Cardiac fibroblast (primary cell): ENCODE measurements around the gene TBXAS1.

Experiments
- DNase-seq, 2 donors: peaks; one replicate each; pipeline versions ENCODE4 v3.0.0 to v3.0.0-alpha.2; 2010; ENCODE audit warnings: low read depth in 2 of 2
- H3K4me3 ChIP-seq, 2 donors: replicated peaks in 1 of 2; 1 replicate in 1 of 2; 2 replicates in 1 of 2; pipeline ENCODE4 v1.5.1; 2011; ENCODE audit warnings: low read depth in 2 of 2, low read length in 2 of 2, mild to moderate bottlenecking in 2 of 2, moderate library complexity in 1 of 2
- CTCF ChIP-seq: IDR thresholded peaks from one replicate; pipeline ENCODE4 v1.5.1; 2011; ENCODE audit warnings: low read depth, mild to moderate bottlenecking, low read length, inconsistent platforms

Gene TBXAS1

GRCh38 chr7:140006600-140006999 is 177.5 kb downstream of the TBXAS1 start:
- TF ChIP-seq CTCF, result no peak
- H3K4me3 ChIP-seq, result no peak overlapping the region
- DNase-seq, result no peak

- no peak for TF ChIP-seq CTCF
- H3K4me3 ChIP-seq, result no peak overlapping the region
- no peak for DNase-seq
Measured at GRCh38 chr7:140007051-140007690, 178.1 kb downstream of the TBXAS1 start.

- H3K4me3 ChIP-seq, result no peak overlapping the region
- DNase-seq, result no peak
- no peak for TF ChIP-seq CTCF
Measured at GRCh38 chr7:140008755-140009610, 179.9 kb downstream of the TBXAS1 start.

GRCh38 chr7:140009735-140010134 is 180.7 kb downstream of the TBXAS1 start:
- TF ChIP-seq CTCF, result no peak
- DNase-seq, result no peak
- no peak overlapping the region for H3K4me3 ChIP-seq

GRCh38 chr7:140010194-140010895 is 181.3 kb downstream of the TBXAS1 start:
- H3K4me3 ChIP-seq, result no peak overlapping the region
- no peak for DNase-seq
- TF ChIP-seq CTCF, result no peak

GRCh38 chr7:140013676-140014075 is 184.6 kb downstream of the TBXAS1 start:
- no peak for TF ChIP-seq CTCF

More at GRCh38 chr7:140013676-140014075, 184.6 kb downstream of the TBXAS1 start:
- DNase-seq, result no peak
- no peak overlapping the region for H3K4me3 ChIP-seq
